ENCODE results near the gene RAB11FIP3. TPM values are rescaled to one million over a fixed set of nuclear protein-coding genes. Genes with fewer than 3 reads are reported as not detected.

Gene RAB11FIP3
- total RNA-seq, 2 donors from 2014 or later = 62.7 to 68.9 TPM

DNA sequence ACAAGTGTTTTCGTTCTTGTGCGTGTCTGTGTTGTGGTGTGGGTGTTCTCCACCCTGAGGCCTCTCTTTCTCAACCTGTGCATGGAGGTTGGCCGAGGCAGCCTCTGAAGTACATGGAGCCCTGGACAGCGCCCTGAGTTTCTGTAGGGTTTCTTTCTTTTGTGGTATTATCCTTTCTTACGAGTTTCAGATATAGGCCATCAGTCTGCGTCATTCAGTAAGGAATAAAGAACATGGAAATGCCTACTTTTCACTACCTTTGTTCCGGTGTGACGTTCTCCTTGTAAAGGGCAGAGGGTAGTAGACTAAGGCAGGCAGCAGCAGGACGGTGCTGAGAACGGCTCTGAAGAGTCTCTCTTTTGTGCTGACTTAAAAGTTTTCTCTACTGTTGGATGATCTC lies 18.6 kb downstream of the RAB11FIP3 start:
- Histone ChIP-seq H3K9me3 (ENCODE audit: control insufficient read depth, low read length) (no peaks in the 10 kb centered on the region), H3K4me1 (ENCODE audit: control insufficient read depth, insufficient read depth, low read length) (no peaks in the 10 kb centered on the region), H3K36me3 (ENCODE audit: control insufficient read depth, insufficient read depth, low read length) (peaks cover 8% of the 10 kb centered on the region), H3K4me3 (ENCODE audit: low read length) (no peak overlapping the region), H3K9ac (ENCODE audit: extremely low read depth, low read length, poor library complexity, severe bottlenecking) (no peak overlapping the region), H3K27ac (ENCODE audit: low read depth, low read length) (peak overlapping the region; percentile 17), H3K27me3 (ENCODE audit: control insufficient read depth, insufficient read depth, low read length, poor library complexity, severe bottlenecking) (no peaks in the 10 kb centered on the region)
- H3K27ac Mint-ChIP-seq = peak overlapping the region; percentile 72
- H3K9me3 Mint-ChIP-seq = no peaks in the 10 kb centered on the region
- WGBS, 2 experiments (ENCODE audit: insufficient coverage in 1 of 2, insufficient read length in 1 of 2) = 90 to 95% methylated on average over 7 to 10 of the region's 10 CpGs
- no peak overlapping the region for H3K4me3 Mint-ChIP-seq
- TF ChIP-seq CTCF (conservative IDR thresholded peaks at IDR 0.05) = no peak
- DNase-seq = no peak
- peaks cover 27% of the 10 kb centered on the region for H3K36me3 Mint-ChIP-seq (ENCODE audit: low read depth)
- peaks cover 8% of the 10 kb centered on the region for H3K4me1 Mint-ChIP-seq
- H3K27me3 Mint-ChIP-seq (ENCODE audit: insufficient read depth) = no peaks in the 10 kb centered on the region

GRCh38 chr16:445566-445965 lies 20.1 kb downstream of the RAB11FIP3 start:
- 80 to 90% methylated on average over 1 to 4 of the region's 4 CpGs for WGBS, 2 experiments (ENCODE audit: insufficient coverage in 1 of 2, insufficient read length in 1 of 2)
- Histone ChIP-seq H3K9me3 (ENCODE audit: control insufficient read depth, low read length) (no peaks in the 10 kb centered on the region), H3K36me3 (ENCODE audit: control insufficient read depth, insufficient read depth, low read length) (peaks cover 4% of the 10 kb centered on the region), H3K9ac (ENCODE audit: extremely low read depth, low read length, poor library complexity, severe bottlenecking) (no peak overlapping the region), H3K4me1 (ENCODE audit: control insufficient read depth, insufficient read depth, low read length) (no peaks in the 10 kb centered on the region), H3K4me3 (ENCODE audit: low read length) (no peak overlapping the region), H3K27me3 (ENCODE audit: control insufficient read depth, insufficient read depth, low read length, poor library complexity, severe bottlenecking) (no peaks in the 10 kb centered on the region), H3K27ac (ENCODE audit: low read depth, low read length) (no peak overlapping the region)
- peaks cover 8% of the 10 kb centered on the region for H3K4me1 Mint-ChIP-seq
- no peak for TF ChIP-seq CTCF (conservative IDR thresholded peaks at IDR 0.05)
- H3K27me3 Mint-ChIP-seq (ENCODE audit: insufficient read depth) = no peaks in the 10 kb centered on the region
- H3K36me3 Mint-ChIP-seq (ENCODE audit: low read depth) = peaks cover 21% of the 10 kb centered on the region
- H3K27ac Mint-ChIP-seq = no peak overlapping the region
- DNase-seq = no peak
- no peak overlapping the region for H3K4me3 Mint-ChIP-seq
- no peaks in the 10 kb centered on the region for H3K9me3 Mint-ChIP-seq

GRCh38 chr16:450385-450784 lies 24.9 kb downstream of the RAB11FIP3 start:
- no peak overlapping the region for H3K4me3 Mint-ChIP-seq
- no peak for TF ChIP-seq CTCF (conservative IDR thresholded peaks at IDR 0.05)
- H3K36me3 Mint-ChIP-seq (ENCODE audit: low read depth) = peaks cover 7% of the 10 kb centered on the region
- Histone ChIP-seq H3K27me3 (ENCODE audit: control insufficient read depth, insufficient read depth, low read length, poor library complexity, severe bottlenecking) (no peaks in the 10 kb centered on the region), H3K4me3 (ENCODE audit: low read length) (no peak overlapping the region), H3K9ac (ENCODE audit: extremely low read depth, low read length, poor library complexity, severe bottlenecking) (no peak overlapping the region), H3K27ac (ENCODE audit: low read depth, low read length) (no peak overlapping the region), H3K4me1 (ENCODE audit: control insufficient read depth, insufficient read depth, low read length) (no peaks in the 10 kb centered on the region), H3K36me3 (ENCODE audit: control insufficient read depth, insufficient read depth, low read length) (no peaks in the 10 kb centered on the region), H3K9me3 (ENCODE audit: control insufficient read depth, low read length) (no peaks in the 10 kb centered on the region)
- H3K27me3 Mint-ChIP-seq (ENCODE audit: insufficient read depth) = no peaks in the 10 kb centered on the region
- H3K27ac Mint-ChIP-seq = no peak overlapping the region
- no peak for DNase-seq
- no peaks in the 10 kb centered on the region for H3K4me1 Mint-ChIP-seq
- no peaks in the 10 kb centered on the region for H3K9me3 Mint-ChIP-seq
- 82 to 88% methylated on average over 4 to 7 of the region's 8 CpGs for WGBS, 2 experiments (ENCODE audit: insufficient coverage in 1 of 2, insufficient read length in 1 of 2)
